Inferior parietal cortex (tissue), 1 donor: Measurements from ENCODE around the gene SLC6A12.
"Not testable (repeated sequence)": the region's sequence is repeated elsewhere in the genome, so short reads cannot be mapped to it uniquely, and the experiment has no call there.

ENCODE experiments used
- DNase-seq: peaks from one replicate; pipeline ENCODE4 v3.0.0-alpha.2; 2016; ENCODE audit errors: extremely low spot score

SLC6A12 gene

GRCh38 chr12:197911-198695 lies 15.9 kb downstream of the SLC6A12 start:
- no peak for DNase-seq

DNA sequence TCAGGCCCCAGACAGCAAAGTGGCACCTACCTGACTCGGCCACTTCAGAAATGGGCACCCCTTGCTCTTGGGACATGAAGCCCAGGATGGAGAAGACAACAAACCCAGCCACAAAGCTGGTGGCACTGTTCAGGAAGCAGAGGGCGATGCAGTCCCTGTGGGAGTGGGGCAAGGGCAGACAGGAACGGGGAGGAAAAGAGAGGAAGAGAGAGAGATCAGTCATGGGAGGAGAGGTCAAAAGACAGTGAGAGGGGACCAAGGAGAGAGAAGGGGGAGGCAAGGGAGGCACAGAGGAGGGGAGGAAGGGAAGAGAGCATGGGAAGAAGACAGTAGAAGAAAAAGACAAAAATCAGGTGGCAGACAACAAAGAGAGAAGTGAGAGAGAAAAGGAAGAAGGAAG lies 16.6 kb downstream of the SLC6A12 start:
- no peak for DNase-seq

- DNase-seq: no peak
Measured at GRCh38 chr12:196436-196835, 17.5 kb downstream of the SLC6A12 start.

DNA sequence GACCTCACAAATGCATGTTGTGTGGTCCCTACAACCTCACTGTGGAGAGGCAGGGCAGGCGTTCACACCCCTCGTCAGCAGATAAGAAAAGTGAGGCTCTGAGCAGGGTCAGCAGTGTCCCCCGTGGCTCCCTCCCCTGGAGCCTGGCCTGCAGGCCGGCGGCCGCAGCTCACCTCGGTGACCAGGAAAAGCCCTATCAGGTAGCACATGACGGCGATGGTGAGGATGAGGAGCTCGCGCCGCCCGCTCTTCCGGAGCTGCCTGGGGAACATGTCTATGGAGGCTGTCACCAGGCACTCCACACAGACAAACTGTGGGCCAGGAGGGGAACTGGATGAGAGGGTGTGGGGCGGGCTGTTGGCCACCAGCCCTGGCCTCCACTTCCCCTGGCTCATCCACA lies 18.0 kb downstream of the SLC6A12 start:
- no peak for DNase-seq

GRCh38 chr12:195156-195555 lies 18.8 kb downstream of the SLC6A12 start:
- DNase-seq: no peak

DNA sequence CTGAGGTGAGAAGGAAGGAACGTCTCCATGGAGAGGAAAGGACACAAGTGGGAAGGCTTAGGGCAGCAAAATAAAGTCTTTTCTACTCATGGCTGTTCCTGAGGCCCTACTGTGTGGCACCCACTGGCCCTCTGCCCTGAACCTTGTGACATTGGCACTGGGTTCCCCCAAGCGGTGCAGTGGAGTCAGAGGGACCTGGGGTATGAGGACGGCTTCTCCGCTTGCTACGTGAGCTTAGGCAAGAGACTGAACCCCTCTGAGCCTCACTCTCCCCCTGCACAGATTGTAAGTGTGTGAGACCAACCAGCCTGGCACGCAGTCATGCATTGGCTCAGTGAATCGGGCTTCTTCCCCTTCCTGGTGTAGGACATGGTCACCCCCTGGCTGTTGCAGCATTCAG lies 19.7 kb downstream of the SLC6A12 start:
- no peak for DNase-seq

DNA sequence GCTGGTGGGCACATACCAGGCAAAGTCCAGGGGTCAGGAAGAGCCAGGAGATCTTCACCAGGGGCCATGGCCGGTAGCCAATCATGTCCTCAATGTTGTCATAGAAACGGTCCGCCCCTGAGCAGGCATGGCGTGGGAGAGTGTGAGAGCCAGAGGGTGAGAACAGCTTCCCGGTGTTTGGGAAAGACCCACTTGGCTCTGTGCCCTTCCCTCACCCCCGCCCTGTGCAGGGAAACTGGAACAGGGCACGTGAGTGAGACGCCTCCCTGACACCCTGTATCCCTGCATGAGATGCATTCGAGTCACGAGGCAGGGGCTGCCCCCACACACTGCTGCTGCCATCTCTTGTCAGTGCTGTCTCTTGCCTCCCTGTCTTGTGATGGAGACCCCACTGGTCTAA lies 20.7 kb downstream of the SLC6A12 start:
- DNase-seq: no peak

DNA sequence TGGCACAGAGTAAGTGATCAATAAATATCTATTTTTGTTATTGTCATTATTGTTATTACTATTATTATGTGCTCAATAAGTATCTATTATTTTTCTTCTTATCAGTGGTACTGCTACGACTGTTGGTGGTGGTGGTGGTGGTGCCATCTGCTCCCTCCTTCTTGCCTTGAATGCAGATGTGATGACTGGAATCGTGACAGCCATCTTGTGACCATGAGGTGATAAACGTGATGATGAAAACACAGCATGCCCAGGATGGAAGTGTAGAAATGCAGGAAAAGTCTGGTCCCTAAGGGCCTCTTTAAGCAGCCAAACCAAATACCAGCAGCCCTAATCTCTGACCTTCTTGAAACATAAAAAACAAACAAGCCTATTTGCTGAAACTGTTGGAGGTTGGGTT lies 22.4 kb downstream of the SLC6A12 start:
- DNase-seq: no peak

GRCh38 chr12:190881-191280 lies 23.1 kb downstream of the SLC6A12 start:
- DNase-seq: no peak

GRCh38 chr12:189622-189962 lies 24.4 kb downstream of the SLC6A12 start:
- DNase-seq: no peak

GRCh38 chr12:188910-189621 lies 24.9 kb downstream of the SLC6A12 start:
- DNase-seq: peak; percentile 64

GRCh38 chr12:187986-188909 lies 25.7 kb downstream of the SLC6A12 start:
- DNase-seq: not testable (repeated sequence)

DNA sequence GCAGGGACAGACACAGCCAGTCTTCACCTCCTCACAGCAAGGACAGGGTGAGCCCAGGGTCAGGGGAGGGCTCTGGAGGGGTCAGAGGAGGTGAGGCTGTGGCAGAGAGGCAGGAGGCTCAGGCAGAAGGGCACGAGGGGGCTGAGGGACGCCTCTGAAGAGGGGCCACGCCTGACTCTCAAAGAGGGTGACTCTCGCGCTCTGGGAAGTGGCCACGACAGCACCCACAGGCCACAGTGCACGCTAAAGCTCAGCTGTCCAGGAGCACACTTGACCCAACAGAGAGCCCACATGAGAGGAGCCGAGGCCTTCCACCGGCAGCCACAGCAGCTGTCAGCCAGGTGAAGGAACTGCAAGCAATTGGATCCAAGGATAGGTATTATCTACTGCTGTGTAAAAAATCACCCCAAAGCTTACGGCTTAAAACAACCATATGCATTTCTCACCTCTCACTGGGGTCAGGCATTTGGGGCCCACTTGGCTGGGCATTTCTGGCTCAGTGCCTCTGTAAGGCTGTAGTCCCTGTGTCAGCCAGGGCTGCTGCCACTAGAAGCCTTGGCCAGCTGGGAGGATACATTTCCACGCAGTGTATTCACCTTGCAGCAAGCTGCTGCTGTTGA lies 27.8 kb downstream of the SLC6A12 start:
- DNase-seq: no peak

- no peak for DNase-seq
Measured at GRCh38 chr12:185576-185955, 28.4 kb downstream of the SLC6A12 start.

GRCh38 chr12:184811-185575 lies 29.0 kb downstream of the SLC6A12 start:
- DNase-seq: no peak

DNA sequence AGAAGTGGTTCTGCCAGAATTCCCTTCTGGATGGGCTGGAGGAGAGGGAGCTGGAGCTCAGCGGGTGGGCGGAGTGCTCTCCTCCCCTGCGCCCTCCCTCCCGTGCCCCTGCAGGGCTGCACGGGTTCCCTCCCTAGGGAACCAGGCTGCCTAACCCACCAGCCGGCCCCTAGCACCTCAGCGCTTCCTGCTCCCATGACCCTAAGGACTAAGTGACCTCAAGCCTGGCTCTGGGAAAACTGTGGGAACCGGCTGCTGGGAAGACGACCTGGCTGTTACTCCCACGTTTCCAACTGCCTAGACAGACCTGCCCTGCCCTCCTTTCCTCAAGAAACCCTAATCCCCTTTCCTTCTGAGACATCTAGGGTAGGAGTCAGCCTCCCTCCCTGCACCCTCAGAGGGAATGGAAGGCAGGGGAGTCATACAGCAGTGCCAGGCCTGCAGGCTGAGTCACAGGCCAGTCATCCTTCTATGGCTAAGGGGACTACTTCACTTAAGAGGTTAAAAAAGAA lies 31.5 kb downstream of the SLC6A12 start:
- DNase-seq: no peak

DNA sequence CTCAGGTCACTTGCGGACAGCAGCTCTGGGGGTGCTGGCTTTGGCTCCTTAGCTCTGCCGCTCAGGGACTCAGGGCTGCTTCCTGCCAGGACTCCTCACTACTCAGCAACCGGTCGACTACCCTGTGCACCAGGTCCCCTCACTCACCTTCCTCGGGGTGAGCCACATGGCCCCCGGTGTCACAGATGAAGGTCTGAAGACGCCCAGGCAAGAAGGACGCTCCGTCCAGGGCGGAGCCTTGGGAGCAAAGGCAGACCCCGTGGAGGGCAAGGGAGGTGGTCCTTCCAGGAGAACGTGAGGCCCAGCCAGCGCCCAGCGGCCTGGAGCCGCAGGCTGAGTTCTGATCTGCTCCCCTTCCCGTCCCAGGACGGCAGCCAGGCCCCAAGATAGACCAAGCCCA lies 32.0 kb downstream of the SLC6A12 start:
- no peak for DNase-seq

DNA sequence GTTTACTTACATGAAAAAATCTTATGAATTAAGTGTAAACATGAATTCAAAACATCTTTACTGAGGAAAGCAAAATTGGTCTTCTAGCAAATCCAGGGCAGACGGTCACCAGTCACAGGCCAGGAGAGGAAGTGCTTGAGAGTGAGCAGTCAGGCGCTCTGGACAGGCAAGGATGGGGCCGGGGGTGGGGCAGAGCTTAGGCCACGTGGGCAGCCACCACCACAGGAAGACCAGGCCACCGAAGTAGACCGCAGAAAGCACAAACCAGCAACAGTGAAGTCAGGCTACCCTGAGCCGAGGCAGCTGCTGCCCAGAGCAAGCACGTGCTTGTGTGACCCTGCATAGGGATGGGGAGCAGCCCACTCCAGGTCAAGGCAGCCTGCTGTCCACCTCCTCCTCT lies 33.5 kb downstream of the SLC6A12 start:
- no peak for DNase-seq

DNA sequence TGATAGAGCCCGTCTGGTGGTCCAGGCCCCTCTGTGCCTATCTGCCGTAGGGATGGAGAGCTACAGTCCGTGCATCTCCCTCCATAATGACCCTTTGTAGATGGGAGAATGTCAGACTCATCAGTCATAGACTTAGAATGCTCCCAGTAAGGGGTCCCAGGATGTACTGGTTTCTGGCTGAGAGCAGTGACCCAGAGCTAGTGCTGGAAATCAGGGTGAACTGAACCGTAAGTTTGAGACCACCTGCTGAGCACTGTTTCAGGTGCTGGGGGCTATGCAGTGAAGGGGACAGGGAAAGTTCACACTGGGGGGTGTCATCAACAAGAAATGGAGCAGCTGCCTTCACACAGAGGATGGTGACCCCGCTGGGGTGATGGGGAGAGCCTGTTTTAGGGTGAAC lies 34.1 kb downstream of the SLC6A12 start:
- no peak for DNase-seq

DNA sequence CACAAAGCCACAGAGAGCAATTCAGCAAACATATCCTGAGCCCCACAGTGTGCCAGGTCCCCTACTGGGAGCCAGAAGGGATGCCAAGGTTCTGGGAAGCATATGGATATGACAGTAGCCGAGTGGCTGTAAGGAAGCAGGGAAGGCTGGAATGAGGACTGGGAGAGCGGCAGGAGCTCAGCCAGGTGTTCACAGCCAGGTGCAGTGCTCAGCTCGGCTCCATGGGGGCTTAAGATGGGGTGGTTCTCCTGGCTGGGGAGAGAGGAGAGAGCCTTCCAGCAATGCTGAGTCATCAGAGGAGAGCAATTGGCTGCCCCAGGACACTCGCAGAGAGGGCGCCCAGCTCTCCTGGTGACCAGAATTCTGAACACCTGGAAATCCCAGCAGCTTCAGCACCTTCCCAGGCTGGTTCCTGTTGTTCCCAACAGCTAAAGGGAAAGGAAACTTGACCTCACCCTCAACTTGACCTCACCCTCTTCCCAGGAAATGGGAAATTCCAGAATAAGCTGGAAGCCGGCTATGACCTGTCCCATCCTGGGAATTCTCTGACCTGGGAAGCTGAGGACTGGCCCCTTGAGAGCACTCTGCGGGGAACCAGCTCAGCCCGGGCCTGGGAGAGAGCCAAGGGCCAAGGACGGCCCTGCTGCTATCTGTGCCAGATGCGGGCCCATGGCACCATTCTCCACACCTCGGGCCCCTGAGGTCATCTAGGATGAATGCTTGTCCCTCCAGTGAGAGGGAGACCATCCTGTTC lies 34.6 kb downstream of the SLC6A12 start:
- DNase-seq: no peak

DNA sequence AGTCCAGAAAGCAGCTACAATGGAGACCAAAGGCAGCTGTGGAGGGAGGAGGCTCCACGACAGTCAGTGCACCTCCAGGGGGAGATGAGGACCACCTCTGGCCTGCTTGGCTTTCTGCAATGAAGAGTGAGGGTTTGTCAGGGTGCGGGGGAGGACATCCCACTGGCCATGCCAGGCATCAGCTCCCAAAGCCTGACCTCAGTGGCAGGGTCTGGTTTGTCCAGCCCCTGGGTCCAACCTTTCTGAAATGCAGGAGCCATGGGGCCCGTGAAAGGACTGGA lies 35.2 kb downstream of the SLC6A12 start:
- DNase-seq: no peak
